ENCODE data around the gene SUMO4.

The SUMO4 gene
- 3.7 to 6.0 reads per million in 2 donors for total RNA-seq

- no peak for DNase-seq
Observed at GRCh38 chr6:149400050-149400449, at the start of gene SUMO4. TSS of gene SUMO4 (plus strand) at chr6:149400262. CDS start at chr6:149400392, 130 bp downstream.

DNA sequence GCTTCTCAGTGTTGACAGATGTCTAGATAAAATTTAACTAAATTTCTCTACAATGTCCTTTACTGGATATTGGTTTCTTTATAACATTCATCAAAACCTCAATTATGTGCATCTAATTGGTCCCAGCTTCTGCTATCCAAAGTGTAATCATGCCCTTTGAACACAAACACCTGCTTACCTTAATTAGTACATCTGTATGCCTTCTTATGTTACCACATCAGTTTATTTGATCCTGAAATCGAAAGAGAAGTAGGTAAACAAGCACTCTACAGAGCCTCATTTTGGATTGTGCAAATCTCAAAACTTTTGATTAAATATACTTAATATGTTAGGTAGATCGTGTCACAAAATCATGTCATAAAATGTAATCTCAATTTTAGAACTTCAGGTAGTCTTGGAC lies 46.1 kb upstream of the SUMO4 start:
- no peak for DNase-seq

GRCh38 chr6:149356081-149356750 lies 43.8 kb upstream of the SUMO4 start:
- DNase-seq: no peak

GRCh38 chr6:149357726-149358538 lies 42.1 kb upstream of the SUMO4 start:
- no peak for DNase-seq

- DNase-seq: no peak
Observed at GRCh38 chr6:149359440-149359839, 40.6 kb upstream of the SUMO4 start.

- DNase-seq: no peak
Observed at GRCh38 chr6:149360536-149360935, 39.5 kb upstream of the SUMO4 start.

DNA sequence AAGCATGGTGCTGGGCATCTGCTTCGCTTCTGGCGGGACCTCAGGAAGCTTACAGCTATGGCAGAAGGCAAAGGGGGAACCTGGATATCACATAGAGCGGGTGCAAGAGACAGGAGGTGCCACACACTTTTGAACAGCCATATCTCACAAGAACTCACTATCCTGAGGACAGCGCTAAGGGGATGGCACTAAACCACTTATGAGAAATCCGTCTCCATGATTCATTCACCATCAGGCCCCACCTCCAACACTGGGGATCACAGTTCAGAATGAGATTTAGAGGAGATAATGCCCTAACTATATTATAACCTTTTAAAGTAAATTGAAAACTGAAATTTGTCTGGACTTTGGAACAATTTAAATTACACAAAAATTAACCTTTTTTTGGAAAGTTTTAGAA lies 37.8 kb upstream of the SUMO4 start:
- DNase-seq: no peak

DNA sequence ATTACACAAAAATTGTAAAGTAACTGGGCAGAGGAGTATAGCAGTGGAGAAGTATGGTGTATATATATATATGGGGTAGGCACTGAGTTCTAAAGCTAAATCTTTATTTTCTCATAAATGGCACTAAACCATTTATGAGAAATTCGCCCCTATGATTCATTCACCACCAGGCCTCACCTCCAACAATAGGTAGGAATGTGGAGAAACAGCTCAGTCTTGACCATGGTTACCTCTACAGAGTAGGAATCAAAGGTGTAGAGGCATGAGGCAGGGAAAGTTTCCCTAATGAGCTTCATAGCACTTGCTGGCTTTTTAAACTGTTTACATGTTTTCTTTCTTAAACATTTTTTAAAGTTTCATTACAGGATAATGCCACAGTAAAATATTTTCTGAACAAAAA lies 36.9 kb upstream of the SUMO4 start:
- no peak for DNase-seq

DNA sequence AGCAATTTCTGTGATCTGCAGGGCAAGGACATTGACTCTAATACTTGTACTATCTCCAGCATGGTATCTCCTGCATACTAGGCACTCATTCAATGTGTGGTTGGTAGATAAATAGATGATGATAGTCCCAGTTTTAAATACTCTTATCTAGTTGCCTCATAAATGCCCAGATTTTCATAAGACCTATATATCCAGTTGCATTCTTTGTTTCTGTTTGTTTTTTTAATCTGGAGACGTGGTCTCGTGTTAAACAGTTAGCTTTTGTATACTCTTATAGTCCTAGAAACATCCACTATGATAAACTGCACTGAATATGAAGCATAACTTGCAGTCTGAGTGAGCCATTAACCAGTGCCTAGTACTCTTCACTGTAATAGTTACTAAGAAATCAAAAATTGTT lies 35.5 kb upstream of the SUMO4 start:
- DNase-seq: no peak

- DNase-seq: no peak
Observed at GRCh38 chr6:149365197-149365596, 34.9 kb upstream of the SUMO4 start.

GRCh38 chr6:149366267-149366921 lies 33.7 kb upstream of the SUMO4 start:
- DNase-seq: no peak

DNA sequence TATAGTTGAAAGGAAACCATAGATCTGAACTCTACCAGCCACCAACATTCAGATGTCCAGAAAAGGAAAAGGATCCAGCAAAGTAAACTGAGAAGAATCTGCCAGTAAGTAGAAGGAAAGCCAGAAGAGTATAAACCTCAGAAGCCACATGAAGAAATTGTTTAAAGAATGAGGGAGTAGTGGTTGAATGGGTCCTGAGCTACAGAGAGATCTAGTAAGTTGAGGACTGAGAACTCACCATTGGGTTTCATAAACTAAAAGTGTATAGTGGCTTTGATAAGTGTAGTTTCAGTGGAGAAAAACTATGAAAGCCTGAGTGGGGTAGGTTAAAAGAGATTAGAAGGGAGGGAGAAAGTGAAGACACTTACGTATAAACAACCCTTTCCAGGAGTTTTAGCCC lies 32.0 kb upstream of the SUMO4 start:
- DNase-seq: no peak

DNA sequence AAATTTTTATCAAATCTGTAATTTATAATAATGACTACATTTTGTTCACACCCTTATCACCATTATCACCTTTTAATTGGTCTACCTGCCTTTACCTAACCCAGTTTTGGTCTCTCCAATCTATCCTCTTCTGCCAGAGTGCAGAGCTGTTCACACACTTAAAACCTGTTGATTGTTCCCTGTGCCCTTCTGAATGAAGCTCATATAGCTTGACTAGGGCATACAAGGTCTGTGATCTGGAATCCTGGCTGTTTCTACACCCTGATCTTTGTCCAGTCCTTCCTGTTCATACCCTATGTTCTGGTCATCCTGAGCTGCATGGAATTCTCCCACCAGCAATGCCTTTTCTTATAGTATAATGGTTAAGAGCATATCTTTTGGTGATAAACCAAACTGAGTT lies 28.9 kb upstream of the SUMO4 start:
- DNase-seq: no peak

- DNase-seq: no peak
Observed at GRCh38 chr6:149372062-149372461, 28.0 kb upstream of the SUMO4 start.

DNA sequence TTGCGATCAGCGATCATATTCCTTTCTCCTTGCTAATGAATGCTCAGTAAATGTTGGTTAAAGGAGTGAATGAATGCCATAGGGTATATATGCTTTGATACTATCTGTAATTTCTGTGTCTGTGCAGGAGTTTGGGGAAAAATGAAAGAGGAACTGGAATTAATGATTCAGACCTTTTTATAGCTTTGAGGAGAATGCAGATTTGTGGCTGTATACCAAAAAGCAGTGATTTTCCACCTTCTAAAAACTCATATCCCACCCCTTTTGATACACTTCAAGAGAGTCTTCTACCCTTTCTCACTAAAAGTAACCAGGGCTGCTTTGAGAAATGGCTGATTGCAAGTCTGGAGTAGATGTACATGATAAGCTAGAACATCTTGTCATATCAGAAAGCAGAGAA lies 26.6 kb upstream of the SUMO4 start:
- no peak for DNase-seq

GRCh38 chr6:149379977-149380376 lies 20.1 kb upstream of the SUMO4 start:
- no peak for DNase-seq

- no peak for DNase-seq
Observed at GRCh38 chr6:149380523-149380922, 19.5 kb upstream of the SUMO4 start.

GRCh38 chr6:149383371-149383770 lies 16.7 kb upstream of the SUMO4 start:
- no peak for DNase-seq

DNA sequence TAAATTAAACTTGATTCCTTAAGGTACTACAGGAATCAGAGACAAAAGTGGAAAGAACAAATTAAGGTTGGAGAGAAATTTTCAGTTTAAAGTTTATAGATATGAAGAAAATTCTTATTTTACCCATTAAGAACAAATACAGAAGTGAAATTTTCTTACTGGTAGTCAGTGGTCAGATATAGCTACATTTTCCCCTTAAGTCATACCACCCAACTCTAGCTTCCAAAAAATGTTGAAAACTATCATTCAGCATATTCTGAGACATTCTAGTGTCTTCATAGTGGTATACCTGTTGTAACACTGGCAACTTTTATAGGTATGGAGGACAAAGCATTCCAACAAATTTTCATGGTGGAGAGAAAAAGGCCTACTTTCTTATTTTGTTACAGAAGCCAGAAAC lies 15.6 kb upstream of the SUMO4 start:
- no peak for DNase-seq

- no peak for DNase-seq
Observed at GRCh38 chr6:149385998-149386646, 13.9 kb upstream of the SUMO4 start.

- DNase-seq: no peak
Observed at GRCh38 chr6:149387779-149388512, 12.1 kb upstream of the SUMO4 start.

DNA sequence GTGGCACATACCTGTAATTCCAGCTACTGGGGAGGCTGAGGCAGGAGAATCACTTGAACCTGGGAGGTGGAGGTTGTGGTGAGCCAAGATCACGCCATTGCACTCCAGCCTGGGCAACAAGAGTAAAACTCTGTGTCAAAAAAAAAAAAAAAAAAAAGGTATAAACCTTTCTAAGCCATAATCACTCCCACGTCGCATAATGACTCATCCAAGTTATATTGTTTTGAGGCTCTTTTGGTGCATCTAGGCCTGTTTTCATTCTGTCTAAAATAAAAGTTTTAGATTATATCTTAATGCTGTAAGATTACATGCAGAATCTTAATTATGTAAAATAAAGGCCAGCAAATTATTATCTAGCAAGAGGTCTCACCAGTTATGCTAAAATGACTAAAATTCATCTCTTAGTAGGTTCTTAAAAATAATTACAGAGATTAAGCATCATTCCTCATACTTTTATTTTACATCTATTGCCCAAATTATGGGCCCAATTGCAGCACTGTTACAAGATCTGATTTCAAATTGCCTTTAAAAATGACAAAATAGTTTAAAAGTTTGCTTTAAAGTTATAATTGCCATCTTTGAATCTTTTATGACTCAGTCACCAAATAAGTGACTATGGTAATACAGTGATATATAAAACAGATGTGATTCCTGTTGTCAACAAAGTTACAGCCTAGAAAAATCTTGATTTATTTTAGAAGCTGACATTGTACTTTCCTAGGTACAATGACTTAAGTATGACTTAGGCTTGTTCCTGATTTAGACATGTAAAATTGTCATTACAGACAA lies 10.4 kb upstream of the SUMO4 start:
- no peak for DNase-seq
